NT2/D1 (cell line): ENCODE data around the gene TM9SF1.

Experiments
- SUZ12 ChIP-seq: IDR thresholded peaks from 2 replicates; pipeline ENCODE4 v1.6.1; 2011; ENCODE audit not compliant: insufficient read length, insufficient read depth; ENCODE audit errors: extremely low read depth
- YY1 ChIP-seq: IDR thresholded peaks from 2 replicates; pipeline ENCODE4 v1.6.1; 2011; ENCODE audit not compliant: insufficient read length, insufficient read depth
- ZNF274 ChIP-seq: IDR thresholded peaks from 2 replicates; pipeline ENCODE4 v1.6.1; 2011; ENCODE audit warnings: mild to moderate bottlenecking, low read depth, low read length

GRCh38 chr14:24150061-24150460, 45.2 kb downstream of the TM9SF1 start:
- TF ChIP-seq ZNF274 (no peak), SUZ12 (no peak), YY1 (no peak)
